ENCODE results near the gene AGPAT3.

Gene AGPAT3

DNA sequence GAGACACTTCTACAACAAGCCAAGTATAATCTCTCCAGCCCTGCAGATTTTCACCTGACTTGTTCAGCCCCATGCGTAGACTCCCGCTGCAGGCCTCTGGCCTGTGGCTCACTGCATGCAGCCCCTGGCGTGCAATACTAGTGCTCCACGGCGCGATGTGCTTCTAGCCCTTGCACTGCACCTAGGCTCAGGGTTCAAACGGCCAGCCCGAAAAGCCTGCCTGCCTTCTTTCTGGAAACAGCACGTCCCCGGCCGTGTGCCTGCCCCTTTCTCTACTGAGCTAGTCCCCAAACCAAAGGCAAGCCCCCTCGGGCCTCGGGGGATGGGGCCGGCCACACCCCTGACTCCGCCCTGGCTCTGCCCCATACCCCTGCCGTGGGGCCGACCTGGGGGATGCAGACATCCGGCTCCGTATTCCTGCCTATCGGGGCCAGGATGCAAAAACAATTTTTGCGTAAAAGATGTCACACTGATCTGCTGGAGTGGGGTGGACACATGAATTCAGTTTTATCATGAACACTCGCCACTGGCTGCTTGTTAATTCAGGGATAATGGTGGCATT is 120.7 kb downstream of the AGPAT3 start:
- H3K4me3 ChIP-seq (ENCODE audit: low read depth, low read length) = no peak overlapping the region
- TF ChIP-seq, protein P1, sequence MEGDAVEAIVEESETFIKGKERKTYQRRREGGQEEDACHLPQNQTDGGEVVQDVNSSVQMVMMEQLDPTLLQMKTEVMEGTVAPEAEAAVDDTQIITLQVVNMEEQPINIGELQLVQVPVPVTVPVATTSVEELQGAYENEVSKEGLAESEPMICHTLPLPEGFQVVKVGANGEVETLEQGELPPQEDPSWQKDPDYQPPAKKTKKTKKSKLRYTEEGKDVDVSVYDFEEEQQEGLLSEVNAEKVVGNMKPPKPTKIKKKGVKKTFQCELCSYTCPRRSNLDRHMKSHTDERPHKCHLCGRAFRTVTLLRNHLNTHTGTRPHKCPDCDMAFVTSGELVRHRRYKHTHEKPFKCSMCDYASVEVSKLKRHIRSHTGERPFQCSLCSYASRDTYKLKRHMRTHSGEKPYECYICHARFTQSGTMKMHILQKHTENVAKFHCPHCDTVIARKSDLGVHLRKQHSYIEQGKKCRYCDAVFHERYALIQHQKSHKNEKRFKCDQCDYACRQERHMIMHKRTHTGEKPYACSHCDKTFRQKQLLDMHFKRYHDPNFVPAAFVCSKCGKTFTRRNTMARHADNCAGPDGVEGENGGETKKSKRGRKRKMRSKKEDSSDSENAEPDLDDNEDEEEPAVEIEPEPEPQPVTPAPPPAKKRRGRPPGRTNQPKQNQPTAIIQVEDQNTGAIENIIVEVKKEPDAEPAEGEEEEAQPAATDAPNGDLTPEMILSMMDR (IDR thresholded peaks at IDR 0.05) = no peak

GRCh38 chr21:43986544-43987451 is 121.8 kb downstream of the AGPAT3 start:
- H3K4me1 ChIP-seq = no peaks in the 10 kb centered on the region
- H3K9me3 ChIP-seq (ENCODE audit: control insufficient read depth, low read length) = no peaks in the 10 kb centered on the region
- no peaks in the 10 kb centered on the region for H3K36me3 ChIP-seq (ENCODE audit: control insufficient read depth, insufficient read depth, low read length)
- H3K4me3 ChIP-seq (ENCODE audit: low read depth, low read length) = no peak overlapping the region
- TF ChIP-seq, protein P1 (IDR thresholded peaks at IDR 0.05) = no peak
- no peak overlapping the region for H3K9ac ChIP-seq
- no peak overlapping the region for H3K4me2 ChIP-seq (ENCODE audit: low read length)
- H2AFZ ChIP-seq = no peak overlapping the region
- H3K27me3 ChIP-seq (ENCODE audit: control insufficient read depth, insufficient read depth, low read length) = no peaks in the 10 kb centered on the region
- H3K79me2 ChIP-seq = no peaks in the 10 kb centered on the region
- H3K27ac ChIP-seq = no peak overlapping the region

More for the DNA sequence above, 120.7 kb downstream of the AGPAT3 start:
- no peaks in the 10 kb centered on the region for H3K4me1 ChIP-seq
- H3K27me3 ChIP-seq (ENCODE audit: control insufficient read depth, insufficient read depth, low read length) = no peaks in the 10 kb centered on the region
- no peak overlapping the region for H2AFZ ChIP-seq
- no peaks in the 10 kb centered on the region for H3K79me2 ChIP-seq
- no peak overlapping the region for H3K4me2 ChIP-seq (ENCODE audit: low read length)
- no peak overlapping the region for H3K27ac ChIP-seq
- H3K9ac ChIP-seq = no peak overlapping the region
- H3K9me3 ChIP-seq (ENCODE audit: control insufficient read depth, low read length) = no peaks in the 10 kb centered on the region
- H3K36me3 ChIP-seq (ENCODE audit: control insufficient read depth, insufficient read depth, low read length) = no peaks in the 10 kb centered on the region

DNA sequence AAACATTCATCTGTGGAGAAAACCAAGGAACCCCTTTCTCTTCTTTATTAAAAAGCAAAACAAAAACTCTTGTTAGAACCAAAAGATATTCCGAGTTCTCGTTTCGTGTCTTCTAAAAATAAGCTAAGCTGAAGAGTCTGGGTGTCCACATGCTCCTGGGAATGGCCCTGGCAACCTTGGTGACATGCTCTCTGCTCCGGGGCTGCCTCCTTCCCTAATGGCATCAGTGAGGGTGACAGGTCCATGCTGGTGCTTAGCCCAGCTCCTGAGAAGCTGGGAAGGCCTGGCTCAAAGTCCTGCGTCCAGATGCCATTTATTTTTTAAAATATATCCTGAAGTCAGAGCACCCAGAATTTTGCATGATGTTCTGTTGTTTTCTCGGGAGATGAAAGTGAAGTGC is 122.5 kb downstream of the AGPAT3 start:
- H3K27me3 ChIP-seq (ENCODE audit: control insufficient read depth, insufficient read depth, low read length) = no peaks in the 10 kb centered on the region
- H3K27ac ChIP-seq = no peak overlapping the region
- no peaks in the 10 kb centered on the region for H3K9me3 ChIP-seq (ENCODE audit: control insufficient read depth, low read length)
- H2AFZ ChIP-seq = no peak overlapping the region
- H3K79me2 ChIP-seq = no peaks in the 10 kb centered on the region
- TF ChIP-seq, protein P1 (IDR thresholded peaks at IDR 0.05) = no peak
- no peaks in the 10 kb centered on the region for H3K4me1 ChIP-seq
- H3K9ac ChIP-seq = no peak overlapping the region
- no peak overlapping the region for H3K4me3 ChIP-seq (ENCODE audit: low read depth, low read length)
- H3K36me3 ChIP-seq (ENCODE audit: control insufficient read depth, insufficient read depth, low read length) = no peaks in the 10 kb centered on the region
- no peak overlapping the region for H3K4me2 ChIP-seq (ENCODE audit: low read length)

- Histone ChIP-seq H3K4me3 (ENCODE audit: low read depth, low read length) (no peak overlapping the region), H3K9ac (no peak overlapping the region), H3K27me3 (ENCODE audit: control insufficient read depth, insufficient read depth, low read length) (no peaks in the 10 kb centered on the region), H2AFZ (no peak overlapping the region), H3K4me1 (no peaks in the 10 kb centered on the region), H3K36me3 (ENCODE audit: control insufficient read depth, insufficient read depth, low read length) (no peaks in the 10 kb centered on the region), H3K27ac (no peak overlapping the region), H3K9me3 (ENCODE audit: control insufficient read depth, low read length) (no peaks in the 10 kb centered on the region), H3K4me2 (ENCODE audit: low read length) (no peak overlapping the region), H3K79me2 (no peaks in the 10 kb centered on the region)
- TF ChIP-seq, protein P1 (IDR thresholded peaks at IDR 0.05) = no peak
Measured at GRCh38 chr21:43988016-43988415, 123.0 kb downstream of the AGPAT3 start.

All from parathyroid adenoma (tissue), 2 donors.